ENCODE data around the gene ADRM1. TPM values are rescaled to one million over a fixed set of nuclear protein-coding genes. Genes with fewer than 3 reads are reported as not detected.

The ADRM1 gene
- total RNA-seq, 1 donor from 2014 or later, result 87.1 TPM

DNA sequence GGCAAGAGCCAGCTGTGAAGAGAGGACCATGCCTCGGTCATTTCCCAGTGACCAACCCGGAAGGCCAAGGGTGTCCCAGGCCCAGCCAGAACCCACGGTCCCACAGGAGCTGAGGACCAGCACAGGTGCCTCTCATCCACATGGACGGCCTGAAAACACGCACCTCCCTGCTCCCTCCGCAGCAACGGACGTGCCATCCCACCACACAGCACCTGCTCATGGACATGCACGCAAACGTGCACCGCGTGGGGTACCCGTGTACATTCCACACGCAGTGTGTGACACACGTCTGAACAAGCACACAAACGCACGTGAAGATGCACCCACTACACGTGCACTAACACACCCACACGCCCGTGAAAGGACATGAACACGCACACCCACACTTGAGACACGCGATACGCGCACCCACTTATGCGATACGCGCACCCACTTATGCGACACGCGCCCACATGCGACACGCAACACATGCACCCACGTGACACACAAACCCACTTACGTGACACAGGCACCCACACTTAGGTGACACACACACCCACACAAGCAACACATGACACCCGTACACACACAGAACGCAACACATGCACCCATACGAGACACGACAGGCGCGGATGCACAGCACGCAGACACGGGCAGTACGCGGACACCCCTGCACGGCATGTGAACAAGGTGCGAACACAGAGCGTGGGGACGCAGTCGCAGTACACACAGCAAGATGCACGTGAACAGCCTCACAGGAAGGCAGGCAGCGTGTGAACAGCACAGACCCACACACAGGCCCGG, 34.2 kb downstream of the ADRM1 start:
- DNase-seq (ENCODE audit: low spot score), result no peak

GRCh38 chr20:62337558-62338293, 34.9 kb downstream of the ADRM1 start:
- no peak for DNase-seq (ENCODE audit: low spot score)

GRCh38 chr20:62338294-62338620, 35.5 kb downstream of the ADRM1 start:
- DNase-seq (ENCODE audit: low spot score), result no peak

GRCh38 chr20:62339647-62340062, 36.9 kb downstream of the ADRM1 start:
- DNase-seq (ENCODE audit: low spot score), result no peak

DNA sequence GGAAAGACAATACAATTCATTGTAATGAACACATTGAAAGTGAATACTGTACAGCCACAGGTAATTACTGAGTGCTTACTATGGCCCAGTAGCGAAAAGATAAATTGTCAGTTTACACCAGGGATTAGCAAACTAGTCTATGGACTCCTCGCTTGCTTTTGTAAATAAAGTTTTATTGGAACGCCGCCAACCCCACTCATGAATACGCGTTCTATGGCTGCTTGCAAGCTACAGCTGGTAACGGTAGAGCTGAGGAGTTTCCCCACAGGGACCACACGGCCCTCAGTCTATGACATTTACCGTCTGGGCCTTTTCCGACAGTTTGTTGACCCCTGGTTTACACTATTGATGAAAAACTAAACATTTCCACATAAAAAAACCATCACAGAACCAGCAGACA, 40.1 kb downstream of the ADRM1 start:
- DNase-seq (ENCODE audit: low spot score), result no peak

- no peak for DNase-seq (ENCODE audit: low spot score)
Measured at GRCh38 chr20:62344092-62344491, 41.3 kb downstream of the ADRM1 start.

- no peak for DNase-seq (ENCODE audit: low spot score)
Measured at GRCh38 chr20:62344782-62345181, 42.0 kb downstream of the ADRM1 start.

DNA sequence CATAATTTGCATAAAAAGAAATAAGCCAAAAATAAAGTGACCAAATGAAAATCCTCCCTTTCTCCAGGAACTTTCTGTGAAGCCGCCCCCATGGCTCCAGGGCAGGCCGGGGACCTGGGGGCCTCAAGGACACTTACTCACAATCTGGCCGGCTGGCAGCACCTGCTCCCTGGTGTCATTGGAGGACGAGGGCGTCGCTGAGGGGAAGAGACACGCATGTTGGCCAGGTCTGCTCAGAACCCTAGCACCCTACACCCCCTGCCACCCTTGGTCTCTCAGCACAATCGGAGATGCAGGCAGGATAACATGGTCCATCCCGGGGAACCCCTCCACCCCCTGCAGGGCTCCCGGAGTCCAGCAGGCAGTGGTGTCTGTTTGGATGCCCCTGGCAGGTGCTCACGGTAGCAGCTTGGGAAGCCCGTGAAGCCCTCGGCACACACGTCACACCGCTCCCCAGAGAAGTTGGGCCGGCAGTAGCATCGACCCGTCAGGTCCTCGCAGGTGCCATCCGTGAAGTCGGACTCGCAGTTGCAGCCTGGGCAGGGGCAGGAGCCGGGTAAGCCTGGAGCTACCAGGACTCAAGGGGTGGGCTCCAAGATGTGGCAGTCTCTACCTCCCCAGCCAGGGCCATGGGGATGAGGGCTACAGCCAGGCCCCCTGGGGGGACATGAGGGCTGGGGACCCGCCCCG, 43.0 kb downstream of the ADRM1 start:
- DNase-seq (ENCODE audit: low spot score), result no peak

GRCh38 chr20:62346398-62347150, 43.8 kb downstream of the ADRM1 start:
- no peak for DNase-seq (ENCODE audit: low spot score)

DNA sequence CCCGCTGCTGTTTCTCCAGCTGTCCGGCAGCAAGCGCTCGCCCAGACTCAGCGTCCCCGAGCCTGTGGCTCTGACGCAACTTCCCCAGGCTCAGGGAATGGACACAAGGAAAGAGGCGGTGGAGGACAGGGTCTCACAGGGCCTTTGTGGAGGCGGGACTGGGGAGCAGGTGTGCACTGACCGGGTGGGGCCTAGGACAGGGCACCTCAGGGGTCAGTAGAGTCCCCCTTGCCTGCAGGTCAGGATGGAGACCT, 44.3 kb downstream of the ADRM1 start:
- no peak for DNase-seq (ENCODE audit: low spot score)

- no peak for DNase-seq (ENCODE audit: low spot score)
Measured at GRCh38 chr20:62347445-62347844, 44.6 kb downstream of the ADRM1 start.

GRCh38 chr20:62348604-62349003, 45.8 kb downstream of the ADRM1 start:
- no peak for DNase-seq (ENCODE audit: low spot score)

DNA sequence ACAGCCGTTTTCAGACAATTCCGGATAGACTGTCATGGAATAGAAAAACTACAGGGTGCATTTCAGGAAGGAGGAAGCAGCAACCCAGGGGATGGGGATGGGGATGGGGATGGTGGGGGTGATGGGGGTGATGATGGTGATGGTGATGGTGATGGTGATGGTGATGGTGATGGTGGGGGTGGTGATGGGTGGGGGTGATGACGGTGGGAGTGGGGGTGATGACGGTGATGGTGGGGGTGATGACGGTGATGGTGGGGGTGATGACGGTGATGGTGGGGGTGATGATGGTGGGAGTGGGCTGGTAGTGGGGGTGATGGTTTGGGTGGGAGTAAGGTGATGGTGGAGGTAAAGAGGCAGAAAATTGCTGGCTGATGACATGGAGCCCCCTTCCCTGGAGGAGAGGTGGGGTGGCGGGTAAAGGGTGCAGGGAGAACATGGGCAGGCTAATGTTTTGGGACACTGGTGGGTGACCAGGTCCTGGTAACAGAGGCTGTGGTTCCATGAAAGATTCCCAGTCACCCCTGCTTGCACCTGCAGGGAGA, 46.8 kb downstream of the ADRM1 start:
- no peak for DNase-seq (ENCODE audit: low spot score)

GRCh38 chr20:62350098-62350628, 47.4 kb downstream of the ADRM1 start:
- DNase-seq (ENCODE audit: low spot score), result no peak

- no peak for DNase-seq (ENCODE audit: low spot score)
Measured at GRCh38 chr20:62350629-62351422, 48.0 kb downstream of the ADRM1 start.

DNA sequence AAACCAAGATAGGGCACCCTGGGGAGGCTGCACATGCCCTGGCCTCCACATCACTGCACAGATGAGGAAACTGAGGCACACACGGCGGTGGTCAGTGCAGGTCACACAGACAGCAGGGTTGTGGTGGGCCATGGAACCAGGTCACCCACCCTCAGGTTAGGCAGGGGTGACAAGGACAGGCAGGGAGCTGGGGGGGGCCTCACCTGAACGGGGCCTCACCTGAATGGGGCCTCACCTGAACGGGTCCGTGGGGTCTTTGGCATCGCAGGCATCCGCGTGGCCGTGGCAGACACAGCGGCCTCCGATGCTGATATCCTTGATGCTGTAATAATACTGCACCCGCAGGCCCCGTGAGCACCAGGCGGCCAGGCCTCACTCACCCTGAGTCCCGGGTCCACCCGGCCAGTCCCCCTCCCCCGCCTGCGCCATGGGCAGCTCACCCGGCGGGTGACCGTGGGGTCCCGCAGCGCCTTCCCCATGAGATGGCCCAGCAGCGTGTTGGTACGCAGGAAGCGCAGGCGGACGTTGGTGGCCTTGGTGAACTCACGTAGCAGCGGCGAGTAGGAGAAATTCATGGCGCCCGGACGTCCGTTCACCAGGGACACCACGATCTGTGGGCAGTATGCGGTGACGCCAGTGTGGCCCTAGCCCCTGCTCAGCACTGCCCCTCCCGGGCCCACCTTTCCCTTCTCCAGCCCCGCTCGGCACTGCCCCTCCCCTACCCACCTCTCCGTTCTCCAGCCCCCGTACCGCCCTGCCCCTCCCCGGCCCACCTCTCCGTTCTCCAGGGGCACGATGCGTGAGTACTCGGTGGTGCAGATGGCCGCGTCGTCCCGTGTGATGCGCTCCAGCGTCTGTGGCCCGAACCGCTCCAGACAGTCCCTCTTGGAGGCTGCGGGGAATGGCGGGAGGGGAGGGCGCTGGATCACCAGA, 48.9 kb downstream of the ADRM1 start:
- DNase-seq (ENCODE audit: low spot score), result no peak

- DNase-seq (ENCODE audit: low spot score), result no peak
Measured at GRCh38 chr20:62352402-62353288, 49.8 kb downstream of the ADRM1 start.

DNA sequence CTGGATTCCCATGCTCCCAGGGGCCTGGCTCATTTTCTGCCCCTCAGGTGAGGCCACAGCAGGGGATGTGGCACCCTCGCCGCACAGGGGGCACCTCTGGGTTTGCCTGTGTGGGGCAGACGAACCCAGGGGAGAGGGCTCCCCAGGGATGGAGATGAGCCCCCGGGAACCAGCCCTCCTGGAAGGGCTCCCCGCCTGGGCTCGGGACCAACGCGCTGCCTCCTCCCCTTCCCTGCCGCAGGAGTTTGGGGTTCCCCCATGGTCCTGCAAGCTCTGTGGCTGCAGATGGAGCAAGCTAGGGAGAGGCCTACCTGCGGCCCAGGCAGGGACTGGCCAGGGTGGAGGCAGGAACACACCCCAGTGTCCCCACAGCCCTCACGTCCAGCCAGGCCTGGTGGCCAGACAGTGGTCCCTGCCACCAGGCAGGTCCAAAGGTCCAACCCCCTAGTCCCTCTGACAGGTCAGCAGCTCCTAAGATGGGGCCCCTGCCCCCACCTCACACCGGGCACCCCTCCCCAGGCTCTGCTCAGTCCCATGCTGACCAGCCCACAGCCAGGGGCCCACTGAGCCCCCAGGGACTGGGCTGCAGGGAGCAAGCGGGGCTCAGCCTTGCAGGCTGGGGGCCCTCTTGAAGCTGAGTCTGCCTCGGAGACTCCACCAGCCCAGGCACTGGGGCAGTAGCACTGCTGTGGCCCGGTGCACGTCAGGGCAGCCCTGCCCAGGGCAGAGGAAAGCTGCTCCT, 50.7 kb downstream of the ADRM1 start:
- DNase-seq (ENCODE audit: low spot score), result no peak
